HG02678 (cell line): ENCODE data around the gene THAP8.

Source experiments
- ATAC-seq: cut with Tn5 transposase; IDR thresholded peaks from one replicate; pipeline ENCODE4 v1.9.1; 2021; ENCODE audit warnings: mild to moderate bottlenecking, moderate library complexity; ENCODE audit not compliant: unreplicated experiment

THAP8 gene

DNA sequence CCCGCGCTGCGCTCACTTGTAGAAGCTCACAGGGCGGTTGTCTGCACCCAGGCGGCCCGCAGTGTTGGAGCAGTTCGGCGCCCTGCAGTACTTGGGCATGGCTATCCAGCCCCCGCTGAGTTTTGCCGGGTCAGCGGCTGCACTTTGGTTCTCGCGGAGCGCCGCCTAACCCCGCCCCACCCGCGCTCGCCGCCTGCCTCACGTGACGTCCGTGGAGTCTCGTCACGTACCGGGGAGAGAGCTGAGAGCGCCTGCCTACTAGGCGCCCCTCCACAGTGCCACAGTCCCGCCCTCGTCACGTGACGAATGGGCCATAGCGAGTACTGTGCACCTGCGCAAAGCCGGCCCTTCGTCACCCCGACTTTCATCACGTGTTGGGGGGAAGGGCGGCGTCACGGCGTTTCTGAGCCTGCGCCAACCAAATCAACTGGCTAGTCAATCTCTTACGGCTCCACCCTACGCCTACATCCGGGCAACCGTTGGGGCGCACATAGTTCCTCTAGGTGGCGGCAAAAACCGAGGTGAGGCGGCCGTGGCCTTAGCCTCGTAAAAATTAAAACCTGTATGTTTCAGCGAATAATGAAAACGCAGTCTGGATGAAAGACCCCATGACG, at the start of gene THAP8:
THAP8 (minus strand) TSS at position 167 of the 614 bp plus-strand sequence; CDS start at position 99, 68 bp downstream.
- ATAC-seq: peak; percentile 79

DNA sequence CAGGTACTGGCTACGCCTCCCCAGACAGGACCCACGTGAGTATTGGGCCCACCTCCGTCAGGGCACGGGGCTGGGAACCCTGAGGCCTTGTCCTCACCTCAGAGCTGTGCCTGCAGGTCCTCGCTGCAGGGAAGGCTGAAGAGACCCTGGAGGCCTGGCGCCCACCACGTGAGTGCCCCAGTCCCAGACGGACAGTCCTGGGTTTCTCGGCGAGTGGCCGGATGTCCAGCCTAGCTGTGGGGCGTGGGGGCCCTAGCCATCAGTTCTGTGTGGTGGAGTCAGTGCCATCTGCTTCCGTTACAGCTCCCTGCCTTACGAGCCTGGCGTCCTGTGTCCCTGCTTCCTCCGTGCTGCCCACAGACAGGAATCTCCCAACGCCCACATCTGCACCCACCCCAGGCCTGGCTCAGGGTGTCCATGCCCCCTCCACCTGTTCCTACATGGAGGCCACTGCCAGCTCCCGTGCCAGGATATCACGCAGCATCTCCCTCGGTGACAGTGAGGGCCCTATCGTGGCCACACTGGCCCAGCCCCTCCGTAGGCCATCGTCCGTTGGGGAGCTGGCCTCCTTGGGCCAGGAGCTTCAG, 49.0 kb upstream of the THAP8 start:
- ATAC-seq: no peak

DNA sequence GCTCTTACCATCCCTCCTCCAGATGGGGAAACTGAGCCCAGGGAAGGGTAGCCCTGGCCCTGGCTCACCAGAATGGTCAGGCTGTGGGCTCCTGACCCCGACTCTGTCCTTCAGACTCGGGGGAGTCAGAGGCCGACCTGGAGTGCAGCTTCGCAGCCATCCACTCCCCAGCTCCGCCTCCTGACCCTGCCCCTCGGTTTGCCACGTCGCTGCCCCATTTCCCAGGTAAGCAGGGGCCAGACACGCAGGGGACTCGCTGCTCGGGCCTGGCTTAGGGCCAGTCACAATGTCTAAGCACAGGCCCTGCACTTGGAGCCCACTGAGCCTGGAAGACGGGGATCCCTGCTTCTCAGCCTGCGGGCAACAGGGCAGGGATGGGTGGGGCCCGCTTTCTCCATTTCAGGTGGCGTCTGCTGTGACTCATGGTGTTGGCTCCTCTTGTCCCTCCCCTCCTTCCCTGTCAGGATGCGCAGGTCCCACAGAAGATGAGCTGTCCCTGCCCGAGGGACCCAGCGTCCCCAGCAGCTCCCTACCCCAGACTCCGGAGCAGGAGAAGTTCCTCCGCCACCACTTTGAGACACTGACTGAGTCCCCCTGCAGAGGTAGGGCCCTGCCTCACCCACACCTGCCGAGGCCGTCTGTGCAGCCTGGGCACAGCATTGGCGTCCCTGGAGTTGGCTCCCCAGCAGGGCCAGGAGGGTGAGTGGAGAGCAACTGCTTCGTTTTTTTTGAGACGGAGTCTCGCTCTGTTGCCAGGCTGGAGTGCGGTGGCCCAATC, 47.7 kb upstream of the THAP8 start:
- no peak for ATAC-seq

- ATAC-seq: no peak
Observed at GRCh38 chr19:36100476-36100875, 46.4 kb upstream of the THAP8 start.

DNA sequence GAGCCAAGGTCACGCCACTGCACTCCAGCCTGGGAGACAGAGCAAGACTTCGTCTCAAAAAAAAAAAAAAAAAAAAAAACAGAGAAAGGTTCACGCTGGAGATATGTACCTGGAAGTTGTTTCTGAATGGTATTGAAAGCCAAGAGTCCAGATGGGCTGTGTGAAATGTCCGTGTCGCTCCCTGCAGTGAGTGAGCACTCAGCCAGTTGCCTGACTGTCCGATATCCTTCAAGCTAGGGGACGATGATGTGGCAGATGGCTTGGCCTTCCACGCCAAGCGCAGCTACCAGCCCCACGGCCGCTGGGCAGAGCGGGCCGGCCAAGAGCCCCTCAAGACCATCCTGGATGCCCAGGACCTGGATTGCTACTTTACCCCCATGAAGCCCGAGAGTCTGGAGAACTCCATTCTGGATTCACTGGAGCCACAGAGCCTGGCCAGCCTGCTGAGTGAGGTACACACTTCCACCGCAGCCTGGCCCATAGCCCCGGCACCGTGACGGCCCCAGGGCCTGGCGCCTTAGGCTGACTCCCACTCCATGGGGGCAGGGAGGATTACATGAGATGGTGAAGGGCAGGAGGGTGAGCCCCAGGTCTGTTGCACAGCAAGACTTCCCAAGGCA, 45.2 kb upstream of the THAP8 start:
- no peak for ATAC-seq

DNA sequence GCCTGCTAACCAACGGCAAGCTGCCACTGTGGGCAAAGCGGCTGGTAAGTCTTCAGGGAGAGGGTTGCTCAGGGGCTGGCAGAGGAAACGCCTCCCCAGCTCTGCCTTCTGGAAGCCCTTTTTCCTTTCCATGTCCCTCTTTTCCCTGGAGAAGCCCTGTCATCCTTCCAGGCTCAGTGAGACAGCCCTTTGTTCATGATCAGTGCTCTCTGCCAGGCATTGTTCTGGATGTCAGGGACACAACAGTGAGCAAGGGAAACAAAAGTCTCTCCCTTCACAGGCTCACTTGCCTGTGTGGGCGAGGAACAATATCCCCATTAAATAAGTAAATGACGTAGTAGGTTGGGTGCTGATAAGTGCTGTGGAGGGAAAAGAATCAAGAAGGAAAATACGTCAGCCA, 43.0 kb upstream of the THAP8 start:
- ATAC-seq: no peak

GRCh38 chr19:36093687-36094086, 39.6 kb upstream of the THAP8 start:
- no peak for ATAC-seq

DNA sequence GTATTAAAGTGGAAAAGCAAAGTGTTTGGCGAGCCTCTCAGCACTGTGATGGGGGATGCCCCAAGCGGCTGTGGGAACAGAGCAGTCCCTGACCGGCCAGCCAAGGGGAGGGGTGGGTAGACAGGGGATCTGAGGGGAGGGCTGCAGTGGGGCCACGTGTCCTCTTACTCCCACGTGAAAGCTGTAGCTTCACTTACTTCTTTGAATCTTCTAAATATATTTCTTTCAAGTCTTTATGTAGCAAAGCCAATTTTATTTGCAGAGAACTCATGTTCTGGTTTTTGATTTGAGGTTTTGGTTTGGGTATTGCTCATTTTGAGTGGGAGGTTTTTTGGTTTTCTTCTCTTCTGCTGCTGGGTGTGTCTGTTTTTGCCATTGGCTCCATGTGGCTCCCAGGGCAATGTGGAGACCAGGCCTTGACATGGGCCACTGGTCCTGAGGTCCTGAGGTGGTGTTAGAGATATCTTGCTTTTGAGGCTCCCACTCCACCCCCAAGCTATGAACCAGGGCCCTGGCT, 39.1 kb upstream of the THAP8 start:
- no peak for ATAC-seq

DNA sequence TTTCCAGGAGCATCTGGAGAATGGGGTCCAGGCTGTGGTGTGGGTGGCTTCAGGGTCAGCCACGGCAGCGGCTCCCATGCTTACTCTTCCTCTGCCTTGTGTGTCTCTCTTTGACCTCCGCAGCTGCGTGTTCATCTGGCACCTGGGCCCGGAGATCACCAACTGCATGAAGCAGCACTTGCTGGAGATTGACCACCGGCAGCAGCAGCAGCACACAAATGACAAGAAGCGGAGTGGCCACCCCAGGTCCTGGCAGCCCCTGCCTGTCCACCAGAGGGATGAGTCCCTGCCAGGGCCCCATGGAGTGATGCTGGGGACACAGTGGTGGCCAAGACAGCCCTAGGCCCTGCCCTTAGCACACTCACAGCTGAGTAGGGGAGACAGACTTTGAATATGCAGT, 38.5 kb upstream of the THAP8 start:
- ATAC-seq: no peak

DNA sequence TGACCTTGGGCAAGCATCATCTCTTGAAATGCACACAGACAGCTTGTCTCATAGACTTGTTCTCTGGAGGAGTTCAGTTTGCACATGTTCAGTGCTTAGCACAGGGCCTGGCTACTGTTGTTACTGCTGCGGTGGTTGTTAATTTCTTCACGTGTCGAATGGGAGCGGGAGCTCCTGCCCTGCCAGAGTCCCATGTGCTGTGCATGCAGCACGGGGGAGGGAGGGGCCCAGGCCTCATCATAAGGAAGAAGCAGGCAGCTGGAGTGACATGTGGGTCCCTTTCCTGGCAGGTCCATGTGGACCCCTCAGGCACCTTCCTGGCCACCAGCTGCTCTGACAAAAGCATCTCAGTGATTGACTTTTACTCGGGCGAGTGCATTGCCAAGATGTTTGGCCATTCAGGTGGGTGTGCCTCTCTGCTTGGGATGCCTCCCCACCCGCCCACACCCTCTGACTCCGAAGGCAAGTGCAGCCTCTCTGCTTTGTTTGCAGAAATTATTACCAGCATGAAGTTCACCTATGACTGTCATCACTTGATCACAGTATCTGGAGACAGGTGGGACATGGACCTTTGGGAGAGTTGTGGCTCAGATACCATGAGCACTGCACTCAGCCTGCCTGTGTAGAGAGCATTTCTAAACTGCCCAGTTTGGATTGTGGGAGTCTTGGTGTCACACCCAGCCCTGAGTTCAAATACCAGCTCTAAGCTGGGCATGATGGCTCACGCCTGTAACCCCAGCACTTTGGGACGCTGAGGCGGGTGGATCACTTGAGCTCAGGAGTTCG, 37.0 kb upstream of the THAP8 start:
- ATAC-seq: no peak

DNA sequence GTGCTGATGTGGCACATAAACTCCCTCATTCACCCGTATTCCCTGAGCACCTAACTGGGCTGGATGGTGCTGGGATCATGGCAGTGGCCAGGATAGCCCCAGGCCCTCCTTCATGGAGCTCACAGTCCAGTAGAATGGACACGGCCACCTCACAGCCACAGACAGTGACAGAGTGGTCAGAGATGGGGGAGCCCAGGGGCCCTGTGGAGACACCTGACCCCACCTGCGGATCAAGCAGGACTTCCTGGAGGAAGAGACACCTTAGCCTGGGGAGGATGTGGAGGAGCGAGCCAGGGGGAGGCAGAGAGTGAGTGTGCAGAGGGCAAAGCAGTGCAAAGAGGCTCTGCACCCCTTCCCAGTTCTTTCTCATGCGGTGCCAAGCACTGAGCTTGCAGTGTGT, 35.8 kb upstream of the THAP8 start:
- ATAC-seq: no peak

DNA sequence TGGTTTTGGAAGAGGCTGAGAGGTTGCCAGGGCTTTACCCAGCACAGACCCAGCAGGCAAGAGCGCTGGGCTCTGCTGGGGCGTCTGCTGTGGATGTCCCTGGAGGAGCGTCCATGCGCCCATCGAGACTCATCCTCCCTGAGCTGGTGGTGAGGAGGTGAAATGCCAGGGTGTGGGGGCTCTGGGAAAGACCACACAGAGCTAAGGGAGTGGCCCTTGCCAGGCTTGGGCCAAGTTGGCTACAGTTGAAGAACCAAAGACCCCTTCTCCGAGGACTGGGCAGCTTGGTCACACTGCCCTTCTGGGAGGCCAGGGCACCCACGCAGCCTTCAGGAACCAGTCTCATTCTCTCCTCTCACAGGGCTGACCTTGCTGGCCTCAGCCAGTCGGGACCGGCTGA, 32.2 kb upstream of the THAP8 start:
- no peak for ATAC-seq

GRCh38 chr19:36084231-36085009, 30.3 kb upstream of the THAP8 start:
- ATAC-seq: no peak

DNA sequence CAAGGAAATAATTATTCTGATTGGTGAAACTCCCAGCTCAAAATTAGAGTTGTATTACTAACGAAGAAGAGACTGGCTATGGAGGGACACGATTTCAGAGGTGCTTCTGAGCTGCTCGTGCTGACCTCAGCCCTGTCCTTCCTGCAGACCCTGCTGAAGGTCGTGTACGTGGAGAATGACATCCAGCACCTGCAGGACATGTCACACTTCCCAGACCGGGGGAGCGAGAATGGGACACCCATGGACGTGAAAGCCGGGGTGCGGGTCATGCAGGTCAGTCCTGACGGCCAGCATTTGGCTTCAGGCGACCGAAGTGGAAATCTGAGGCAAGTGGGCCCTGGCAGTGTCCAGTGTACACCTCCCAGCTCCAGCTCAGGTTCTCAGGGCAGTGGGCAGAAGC, 28.8 kb upstream of the THAP8 start:
- ATAC-seq: no peak

GRCh38 chr19:36081894-36082293, 27.8 kb upstream of the THAP8 start:
- no peak for ATAC-seq

DNA sequence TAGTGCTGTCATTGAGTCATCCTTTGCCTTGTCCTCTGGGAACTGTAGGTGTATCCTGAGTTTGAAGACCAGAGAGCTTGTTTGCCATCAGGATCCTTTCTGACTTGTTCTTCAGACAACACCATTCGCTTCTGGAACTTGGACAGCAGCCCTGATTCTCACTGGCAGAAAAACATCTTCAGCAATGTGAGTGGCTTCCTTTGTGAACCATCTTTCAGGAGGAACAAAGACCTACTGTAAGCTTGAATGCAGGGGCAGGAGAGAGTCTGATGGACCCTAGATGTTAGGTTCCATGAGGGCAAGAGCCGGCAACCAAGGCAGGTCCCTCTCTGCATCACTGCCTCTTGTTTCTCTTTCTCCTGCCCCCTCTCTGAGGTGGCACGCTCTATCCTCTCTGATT, 27.3 kb upstream of the THAP8 start:
- ATAC-seq: no peak

DNA sequence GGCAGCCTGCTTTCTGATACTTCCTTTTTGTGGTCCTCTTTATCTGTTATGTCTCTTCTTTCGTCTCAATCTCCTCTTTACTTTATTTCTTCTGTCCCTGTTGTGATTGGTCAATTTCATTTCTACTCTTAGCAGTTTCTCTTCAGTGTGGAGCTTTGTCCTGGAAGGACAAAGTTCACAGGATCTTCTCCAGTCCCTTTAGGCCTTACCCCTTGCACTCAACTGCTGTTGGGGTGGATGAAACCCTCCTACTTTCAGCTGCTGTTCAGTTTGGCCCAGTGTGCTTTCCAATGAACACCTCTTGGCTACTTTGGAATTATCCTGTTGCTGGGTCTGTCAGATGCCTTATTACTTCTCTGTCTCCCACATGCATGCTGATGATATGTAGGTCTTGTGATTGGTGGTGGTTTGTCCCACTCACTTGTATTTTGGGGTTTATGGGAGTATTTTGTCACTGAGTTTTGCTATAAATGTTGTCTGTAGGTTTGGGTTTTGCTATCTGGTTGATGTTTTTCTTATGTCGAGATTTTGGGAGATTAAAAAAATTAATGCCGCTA, 25.4 kb upstream of the THAP8 start:
- ATAC-seq: no peak

GRCh38 chr19:36073121-36073876, 19.2 kb upstream of the THAP8 start:
- no peak for ATAC-seq

DNA sequence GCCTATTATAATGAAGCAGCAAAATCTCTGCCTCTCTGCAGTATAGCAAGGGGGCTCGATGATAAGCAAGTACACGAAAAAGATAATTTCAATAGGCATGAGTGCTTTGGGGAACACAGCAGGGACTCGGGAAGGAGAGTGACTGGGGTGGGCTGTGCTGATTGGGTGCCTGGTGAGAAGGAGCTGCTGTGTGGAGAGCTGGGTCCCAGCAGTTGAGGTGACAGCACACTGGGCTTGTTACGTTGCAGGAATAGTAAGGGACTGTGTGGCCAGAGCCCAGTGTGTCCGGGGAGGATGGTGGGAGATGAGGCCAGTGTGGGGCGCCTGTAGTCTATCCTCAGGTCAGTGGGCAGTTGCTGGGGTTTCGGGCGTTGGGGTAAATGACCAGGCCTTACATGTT, 18.0 kb upstream of the THAP8 start:
- no peak for ATAC-seq
